Epithelial cell of proximal tubule (primary cell): ENCODE results near the gene LSG1. TPM values are rescaled to one million over a fixed set of nuclear protein-coding genes. Genes with fewer than 3 reads are reported as not detected.

ENCODE experiments used
- DNase-seq: peaks from one replicate; pipeline ENCODE4 v3.0.0-alpha.2; 2011; ENCODE audit warnings: low read depth
- H3K4me3 ChIP-seq: 2 replicates; pipeline ENCODE4 v1.5.1; 2011; ENCODE audit warnings: low read depth, mild to moderate bottlenecking, low read length
- total RNA-seq: library from RNA; depleted of rRNA; stranded (reverse); fragments of >200 nt; gene quantifications from 2 replicates; pipeline ENCODE4 v1.2.3, GENCODE V29; 2015
- TF ChIP-seq, protein P1 (sequence below): conservative IDR thresholded peaks from 2 replicates; pipeline ENCODE4 v1.5.1; 2012; ENCODE audit warnings: low read depth, mild to moderate bottlenecking, low read length

The LSG1 gene
- total RNA-seq, 1 donor from 2014 or later = 29.1 TPM

GRCh38 chr3:194659778-194660177 is 12.2 kb downstream of the LSG1 start:
- TF ChIP-seq, protein P1, sequence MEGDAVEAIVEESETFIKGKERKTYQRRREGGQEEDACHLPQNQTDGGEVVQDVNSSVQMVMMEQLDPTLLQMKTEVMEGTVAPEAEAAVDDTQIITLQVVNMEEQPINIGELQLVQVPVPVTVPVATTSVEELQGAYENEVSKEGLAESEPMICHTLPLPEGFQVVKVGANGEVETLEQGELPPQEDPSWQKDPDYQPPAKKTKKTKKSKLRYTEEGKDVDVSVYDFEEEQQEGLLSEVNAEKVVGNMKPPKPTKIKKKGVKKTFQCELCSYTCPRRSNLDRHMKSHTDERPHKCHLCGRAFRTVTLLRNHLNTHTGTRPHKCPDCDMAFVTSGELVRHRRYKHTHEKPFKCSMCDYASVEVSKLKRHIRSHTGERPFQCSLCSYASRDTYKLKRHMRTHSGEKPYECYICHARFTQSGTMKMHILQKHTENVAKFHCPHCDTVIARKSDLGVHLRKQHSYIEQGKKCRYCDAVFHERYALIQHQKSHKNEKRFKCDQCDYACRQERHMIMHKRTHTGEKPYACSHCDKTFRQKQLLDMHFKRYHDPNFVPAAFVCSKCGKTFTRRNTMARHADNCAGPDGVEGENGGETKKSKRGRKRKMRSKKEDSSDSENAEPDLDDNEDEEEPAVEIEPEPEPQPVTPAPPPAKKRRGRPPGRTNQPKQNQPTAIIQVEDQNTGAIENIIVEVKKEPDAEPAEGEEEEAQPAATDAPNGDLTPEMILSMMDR = no peak
- no peak for DNase-seq
- H3K4me3 ChIP-seq = no peak overlapping the region

- no peak overlapping the region for H3K4me3 ChIP-seq
- TF ChIP-seq, protein P1 = no peak
- DNase-seq = no peak
Observed at GRCh38 chr3:194658477-194659242, 13.3 kb downstream of the LSG1 start.

DNA sequence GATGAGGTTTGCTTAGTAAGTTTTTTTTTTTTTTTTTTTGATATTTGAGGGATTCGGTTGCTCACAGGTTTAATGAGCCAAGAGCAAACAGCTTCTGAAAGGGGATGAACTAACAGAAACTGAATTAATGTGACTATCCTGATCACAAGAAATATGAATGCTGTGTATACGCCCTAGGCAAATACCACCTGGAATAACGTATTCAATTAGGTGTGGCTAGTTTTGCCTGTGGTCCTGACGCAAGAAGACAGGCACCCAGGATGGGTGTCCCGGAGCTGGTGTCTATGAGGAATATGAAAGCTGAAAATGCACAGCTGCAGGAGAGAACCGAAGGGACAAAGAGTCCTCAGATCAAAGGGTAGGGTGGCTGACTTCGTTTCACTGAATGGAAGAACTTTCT is 14.6 kb downstream of the LSG1 start:
- DNase-seq = no peak
- no peak overlapping the region for H3K4me3 ChIP-seq
- TF ChIP-seq, protein P1 = no peak

DNA sequence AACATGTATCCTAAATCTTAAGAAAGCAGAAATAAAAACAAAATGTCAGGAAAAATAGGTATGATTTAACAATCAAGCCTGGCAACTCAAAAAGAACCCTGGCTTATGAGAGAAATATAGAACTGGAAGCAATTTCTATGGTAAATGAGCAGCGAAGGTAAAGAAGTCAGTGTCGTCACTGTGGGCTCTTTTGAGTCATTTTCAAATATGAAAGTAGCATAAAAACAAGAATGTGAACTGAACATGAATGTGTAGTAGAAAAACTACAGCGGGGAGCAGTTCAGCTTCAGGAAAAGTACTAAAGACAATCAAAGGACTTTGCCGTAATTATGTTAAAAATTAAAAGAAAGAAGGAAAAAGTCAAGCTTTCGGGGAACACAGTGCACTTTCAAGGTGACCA is 17.5 kb downstream of the LSG1 start:
- TF ChIP-seq, protein P1 = no peak
- DNase-seq = no peak
- no peak overlapping the region for H3K4me3 ChIP-seq

- TF ChIP-seq, protein P1 = no peak
- DNase-seq = no peak
- H3K4me3 ChIP-seq = no peak overlapping the region
Observed at GRCh38 chr3:194647747-194648146, 24.2 kb downstream of the LSG1 start.

DNA sequence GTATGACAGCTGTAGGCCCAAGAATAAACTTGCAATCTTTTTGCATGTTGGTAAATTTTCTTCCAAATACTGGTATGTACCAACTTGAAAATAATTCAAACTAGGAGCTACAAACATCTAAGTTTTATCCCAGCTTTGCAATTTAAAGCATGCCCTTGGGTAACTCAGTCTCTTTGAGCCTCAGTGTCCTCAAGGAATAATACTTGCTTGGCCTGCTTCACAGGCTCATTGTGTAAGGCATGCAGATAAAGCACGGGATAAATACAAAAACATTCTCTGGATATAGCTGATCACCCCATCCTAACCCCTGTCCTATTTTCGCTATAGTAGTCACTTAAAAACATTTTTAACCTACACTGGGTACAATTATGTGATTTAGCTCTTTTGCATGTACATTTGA is 29.2 kb downstream of the LSG1 start:
- H3K4me3 ChIP-seq = no peak overlapping the region
- TF ChIP-seq, protein P1 = no peak
- DNase-seq = no peak

DNA sequence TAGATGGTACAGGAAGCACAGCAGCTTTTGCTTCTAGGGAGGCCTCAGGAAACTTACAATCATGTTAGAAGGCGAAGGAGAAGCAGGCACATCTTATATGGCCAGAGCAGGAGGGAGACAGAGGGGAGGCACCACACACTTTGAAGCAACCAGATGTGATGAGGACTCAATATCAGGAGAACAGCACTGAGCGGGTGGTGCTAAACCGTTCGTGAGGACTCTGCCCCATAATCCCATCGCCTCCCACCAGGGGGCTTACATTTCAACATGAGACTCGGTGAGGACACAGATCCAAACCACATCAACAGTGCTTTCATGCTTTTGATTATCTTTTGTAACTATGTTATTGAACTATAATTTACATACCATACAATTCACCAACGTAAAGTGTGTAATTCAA is 31.2 kb downstream of the LSG1 start:
- no peak overlapping the region for H3K4me3 ChIP-seq
- TF ChIP-seq, protein P1 = peak; percentile 40
- DNase-seq = no peak
